GM21526 (cell line): ENCODE data around the gene RAB1A.

Experiments used
- ATAC-seq: cut with Tn5 transposase; IDR thresholded peaks from one replicate; pipeline ENCODE4 v1.9.1; 2021; ENCODE audit warnings: moderate library complexity; ENCODE audit not compliant: unreplicated experiment, low FRiP score

RAB1A gene

DNA sequence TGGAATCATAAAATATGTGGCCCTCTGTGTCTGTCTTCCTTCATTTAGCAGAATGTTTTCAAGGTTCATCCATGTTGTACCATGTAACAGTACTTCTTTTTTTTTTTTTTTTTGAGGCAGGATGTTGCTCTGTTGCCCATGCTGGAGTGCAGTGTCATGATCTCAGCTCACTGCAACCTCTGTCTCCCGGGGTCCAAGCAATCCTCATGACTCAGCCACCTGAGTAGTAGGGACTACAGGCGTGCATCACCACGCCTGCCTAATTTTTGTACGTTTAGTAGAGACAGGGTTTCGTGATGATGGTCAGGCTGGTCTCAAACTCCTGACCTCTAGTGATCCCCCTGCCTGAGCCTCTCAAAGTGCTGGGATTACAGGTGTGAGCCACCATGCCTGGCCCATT lies 31.2 kb downstream of the RAB1A start:
- ATAC-seq: no peak

DNA sequence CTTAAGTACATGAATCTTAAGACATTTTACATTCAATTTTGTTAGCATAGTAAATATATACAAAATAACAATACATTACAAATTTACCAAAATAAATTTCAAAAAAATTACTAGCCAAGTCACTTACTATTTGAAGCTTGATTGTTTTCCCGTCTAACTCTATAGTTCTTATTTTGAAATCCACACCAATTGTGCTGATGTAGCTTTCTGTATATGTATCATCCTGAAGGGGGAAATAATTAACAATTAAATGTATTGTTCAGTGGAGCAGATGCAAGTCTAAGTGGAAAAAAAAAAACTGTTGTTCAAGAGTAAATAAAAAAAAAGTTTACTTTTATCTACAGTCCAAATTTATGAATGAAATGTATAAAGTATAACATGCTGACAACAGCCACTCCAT lies 32.1 kb downstream of the RAB1A start:
- no peak for ATAC-seq

DNA sequence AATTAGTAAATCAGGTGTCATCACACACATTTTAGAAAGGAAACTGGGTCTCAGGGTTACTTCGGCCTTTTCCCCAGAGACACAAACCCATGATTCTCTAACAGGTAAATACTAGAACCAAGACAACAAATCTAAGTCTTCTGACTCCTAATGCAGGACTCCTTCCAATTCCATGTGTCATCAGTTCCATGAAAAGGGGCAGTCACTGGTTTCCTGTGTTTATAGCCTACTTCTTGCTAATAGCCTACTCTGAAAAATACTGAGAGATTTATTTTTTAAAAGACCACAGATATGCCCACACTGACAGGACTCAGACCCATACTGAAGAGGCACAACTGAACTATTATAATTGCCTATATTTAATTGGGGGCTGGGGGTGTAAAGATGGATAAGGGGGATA lies 33.0 kb downstream of the RAB1A start:
- no peak for ATAC-seq

DNA sequence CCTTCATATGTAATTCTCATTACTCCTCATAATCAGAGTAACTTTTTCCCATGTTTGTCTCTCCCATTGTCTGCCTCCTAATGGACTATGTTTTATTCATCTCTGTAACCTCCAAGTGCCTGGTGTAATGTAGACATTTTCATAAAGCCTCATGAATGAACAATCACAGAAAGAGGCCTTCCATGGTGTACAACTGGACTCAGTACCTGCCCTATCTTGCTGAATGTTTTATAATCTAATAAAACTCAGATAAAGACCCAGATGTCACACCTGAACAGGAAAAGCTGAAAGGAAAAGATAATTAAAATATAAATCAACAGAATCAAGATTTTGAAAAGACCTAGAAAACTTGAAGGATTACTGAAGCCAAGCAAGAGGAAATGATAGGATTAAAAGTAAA lies 36.7 kb downstream of the RAB1A start:
- no peak for ATAC-seq

GRCh38 chr2:65092791-65093190 lies 37.1 kb downstream of the RAB1A start:
- ATAC-seq: no peak

DNA sequence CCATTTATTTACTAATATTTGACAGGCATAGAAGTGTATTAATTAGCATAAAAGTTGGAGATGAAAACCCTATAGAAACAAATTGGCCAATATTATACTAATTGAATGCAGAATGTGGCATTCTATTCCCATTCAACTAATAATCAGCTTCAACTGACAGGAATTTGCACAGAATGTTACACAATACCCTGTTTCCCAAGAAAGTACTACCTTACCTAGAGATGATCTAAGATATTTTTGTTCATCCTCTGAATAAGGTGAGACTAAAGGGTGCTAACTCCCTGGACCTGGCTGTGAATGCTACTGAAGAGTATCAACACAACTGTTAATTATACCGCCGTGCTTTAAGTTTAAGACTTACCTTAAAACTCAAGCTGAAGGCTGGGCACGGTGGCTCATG lies 44.8 kb downstream of the RAB1A start:
- ATAC-seq: no peak

DNA sequence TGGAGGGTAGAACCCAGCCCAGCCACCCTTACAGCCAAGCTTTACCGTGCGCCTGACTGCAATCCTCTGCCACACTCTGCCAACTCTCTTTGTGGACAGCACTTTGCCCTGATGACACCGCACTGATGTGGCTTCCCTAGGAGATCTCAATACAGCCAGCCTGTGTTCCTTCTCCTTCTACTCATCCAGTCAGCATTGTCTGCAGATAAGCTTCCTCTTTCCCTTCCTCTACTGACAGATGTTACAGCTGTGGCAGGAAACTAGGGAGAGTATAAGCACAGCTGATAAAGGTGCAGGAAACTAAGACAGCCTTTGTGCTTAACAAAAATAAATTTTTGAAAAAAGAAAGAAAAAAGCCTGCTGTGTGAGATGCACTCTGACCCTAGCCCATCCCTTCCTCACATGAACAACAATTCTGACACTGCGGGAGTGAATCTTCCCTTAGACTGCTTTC lies 48.6 kb downstream of the RAB1A start:
- no peak for ATAC-seq

GRCh38 chr2:65079017-65079416 lies 50.9 kb downstream of the RAB1A start:
- no peak for ATAC-seq

DNA sequence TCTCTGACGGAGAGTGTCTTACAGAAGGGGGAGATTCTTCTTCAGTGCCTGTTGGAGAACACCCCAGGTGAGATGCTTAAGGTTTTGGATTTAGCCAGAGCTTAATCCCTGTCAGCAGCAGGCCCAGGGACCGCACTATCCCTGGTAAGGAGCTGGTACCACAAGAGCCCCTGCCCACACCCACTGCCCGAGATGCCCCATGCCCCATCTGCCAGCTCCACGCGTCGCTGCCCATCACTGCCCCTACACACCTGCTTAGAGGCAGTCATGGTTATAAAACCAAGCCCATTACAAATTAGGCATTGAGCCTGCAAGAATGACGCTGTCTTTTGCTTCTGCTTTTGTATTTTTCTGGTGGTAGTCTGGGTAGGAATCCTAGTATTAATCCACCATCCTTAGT lies 52.0 kb downstream of the RAB1A start:
- no peak for ATAC-seq

DNA sequence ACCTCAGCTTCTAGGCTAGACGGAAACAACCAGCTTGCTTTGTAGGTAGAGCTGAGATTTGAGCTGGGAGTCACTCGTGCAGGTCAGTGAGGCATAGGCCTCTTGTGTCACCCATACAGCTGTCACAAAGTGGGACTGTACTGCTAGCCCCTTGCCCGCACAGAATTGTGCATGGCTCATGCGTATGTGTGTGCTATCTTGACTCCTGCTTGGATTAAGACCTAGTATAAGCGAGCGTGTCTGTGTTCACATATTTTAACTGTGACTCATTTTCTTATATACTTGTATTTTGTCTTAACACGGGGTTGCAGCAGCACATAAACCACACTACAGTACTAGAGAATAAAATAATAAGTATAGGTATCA lies 53.6 kb downstream of the RAB1A start:
- ATAC-seq: no peak

- ATAC-seq: no peak
Measured at GRCh38 chr2:65075605-65076344, 54.1 kb downstream of the RAB1A start.

- no peak for ATAC-seq
Measured at GRCh38 chr2:65075176-65075575, 54.7 kb downstream of the RAB1A start.

- no peak for ATAC-seq
Measured at GRCh38 chr2:65073879-65074565, 55.9 kb downstream of the RAB1A start.

GRCh38 chr2:65072181-65072970 lies 57.5 kb downstream of the RAB1A start:
- peak; percentile 43 for ATAC-seq

GRCh38 chr2:65071499-65072180 lies 58.3 kb downstream of the RAB1A start:
- no peak for ATAC-seq

- no peak for ATAC-seq
Measured at GRCh38 chr2:65070856-65071255, 59.0 kb downstream of the RAB1A start.

GRCh38 chr2:65070172-65070830 lies 59.6 kb downstream of the RAB1A start:
- no peak for ATAC-seq

DNA sequence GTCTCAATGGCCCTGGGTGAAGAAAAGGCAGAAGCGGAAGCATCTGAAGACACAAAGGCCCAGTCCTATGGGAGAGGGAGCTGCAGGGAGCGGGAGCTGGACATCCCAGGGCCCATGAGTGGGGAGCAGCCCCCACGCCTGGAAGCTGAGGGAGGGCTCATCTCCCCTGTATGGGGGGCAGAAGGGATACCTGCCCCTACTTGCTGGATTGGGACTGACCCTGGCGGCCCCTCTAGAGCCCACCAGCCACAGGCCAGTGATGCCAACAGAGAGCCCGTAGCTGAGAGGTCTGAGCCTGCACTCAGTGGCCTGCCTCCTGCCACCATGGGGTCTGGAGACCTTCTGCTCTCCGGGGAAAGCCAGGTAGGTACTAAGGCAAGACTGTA lies 60.5 kb downstream of the RAB1A start:
- no peak for ATAC-seq

DNA sequence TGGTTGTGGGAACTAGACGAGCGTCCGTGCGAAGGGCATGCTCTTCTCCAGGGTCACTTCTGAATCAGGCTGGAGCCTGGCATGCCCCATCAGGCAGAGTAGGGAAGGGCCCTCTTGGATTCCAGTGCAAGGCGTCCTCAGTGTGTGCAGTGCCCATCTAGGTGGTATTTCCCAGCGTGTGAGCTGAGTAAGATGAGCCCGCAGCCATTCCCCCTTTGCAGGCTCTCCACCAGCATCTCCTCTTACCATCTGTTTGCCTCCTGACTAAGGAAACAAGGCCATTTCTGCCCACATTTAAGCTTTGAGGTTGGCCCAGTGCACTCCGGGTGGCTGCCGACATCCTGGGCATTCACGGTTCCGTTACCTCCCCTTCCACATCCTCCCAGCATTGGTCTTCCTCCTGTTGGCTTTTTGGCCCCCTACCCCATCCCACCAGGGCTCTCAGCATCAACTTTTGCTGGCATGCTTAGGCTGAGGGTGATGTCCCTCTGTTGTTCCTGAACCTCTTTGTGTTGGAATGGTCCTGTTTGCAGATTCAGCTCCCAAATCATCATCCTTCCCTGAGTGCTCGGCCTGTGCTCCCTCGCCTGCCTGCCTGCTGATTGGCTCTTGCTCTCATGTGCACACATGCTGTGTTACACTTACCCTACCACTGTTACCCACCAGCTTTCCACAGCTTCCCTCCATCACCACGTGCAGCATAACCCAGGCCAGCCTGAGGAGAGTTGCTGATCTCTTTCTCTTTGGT lies 61.9 kb downstream of the RAB1A start:
- ATAC-seq: no peak
